K562 (cell line): Measurements from ENCODE around the gene TMEM225B. TPM values are rescaled to one million over a fixed set of nuclear protein-coding genes. Genes with fewer than 3 reads are reported as not detected.

Source experiments
- ATAC-seq: fragments of 200-7000 bp; cut with Tn5 transposase; 3 replicates; pipeline ENCODE4 v1.9.1; 2020; ENCODE audit warnings: moderate library complexity
- BruUV-seq: library from RNA; stranded (reverse); fragments of 400-500 nt; replicated peaks from 2 replicates; lab custom pipeline; 2021; lab: Mats Ljungman, UMichigan
- CTCF ChIA-PET: fragments of 300-600 bp; formaldehyde crosslinking; extraction: SDS; loops from one replicate; lab custom pipeline; 2021; ENCODE audit warnings: low intra/inter-chr PET ratio; lab: Yijun Ruan, JAX
- POLR2A ChIA-PET: fragments of 300-600, 350-650 bp; sonication (Branson Sonifier 250); formaldehyde crosslinking; extraction: SDS; loops from one replicate; lab custom pipeline; 2021; ENCODE audit warnings: antibody characterized with exemption, inconsistent platforms; lab: Yijun Ruan, JAX
- DNase-seq, 4 experiments: peaks; one replicate each; pipeline versions ENCODE4 v3.0.0 to v3.0.0-alpha.2; 2011 to 2018; ENCODE audit warnings: low spot score in 3 of 4, mixed read lengths in 3 of 4; ENCODE audit errors: extremely low read depth in 1 of 4
- FAIRE-seq: peaks from 2 replicates; lab custom pipeline; 2011; peaks lifted over from hg19 to GRCh38; lab: Jason Lieb, UNC
- H2AFZ ChIP-seq: 2 replicates; pipeline ENCODE4 v1.6.0; 2011; ENCODE audit warnings: low read depth, low read length, control low read depth, inconsistent platforms
- H3K27ac ChIP-seq: fragments of 200-600 bp; 3 replicates; pipeline ENCODE4 v1.8.0; 2011; ENCODE audit warnings: low read depth, mild to moderate bottlenecking, control low read depth, inconsistent platforms, low read length, moderate library complexity, mixed read lengths; ENCODE audit errors: extremely low read depth
- H3K27me3 ChIP-seq, 2 experiments: fragments of 300-600 bp in 1 of 2; 2 replicates in 1 of 2; 3 replicates in 1 of 2; pipeline versions ENCODE4 v1.6.0 to v1.8.0; 2011; ENCODE audit warnings: inconsistent platforms in 2 of 2, low read length in 2 of 2, mild to moderate bottlenecking in 1 of 2, mixed read lengths in 1 of 2, moderate library complexity in 1 of 2; ENCODE audit not compliant: control insufficient read depth in 2 of 2, insufficient read depth in 2 of 2
- H3K36me3 ChIP-seq: fragments of 300-600 bp; 3 replicates; pipeline ENCODE4 v1.8.0; 2011; ENCODE audit warnings: mild to moderate bottlenecking, low read length, inconsistent platforms; ENCODE audit not compliant: control insufficient read depth, insufficient read depth
- H3K4me1 ChIP-seq, 2 experiments: fragments of 200-600 bp in 1 of 2; replicated peaks in 1 of 2; 2 replicates in 1 of 2; 3 replicates in 1 of 2; pipeline versions ENCODE4 v1.5.1 to v1.8.0; 2011; ENCODE audit warnings: inconsistent platforms in 2 of 2, low read length in 2 of 2, mild to moderate bottlenecking in 1 of 2, mixed read lengths in 1 of 2, moderate library complexity in 1 of 2; ENCODE audit not compliant: control insufficient read depth in 2 of 2, insufficient read depth in 2 of 2
- H3K4me2 ChIP-seq: 2 replicates; pipeline ENCODE4 v1.6.1; 2011; ENCODE audit warnings: low read length, control low read depth, inconsistent platforms, mixed read lengths; ENCODE audit not compliant: insufficient read depth
- H3K4me3 ChIP-seq: fragments of 200-600 bp; sonication (generic), shearing (Covaris generic); 2 replicates; pipeline ENCODE4 v1.5.1; 2016; ENCODE audit warnings: control low read depth, inconsistent platforms
- H3K79me2 ChIP-seq: fragments of 200-600 bp; 3 replicates; pipeline ENCODE4 v1.8.0; 2011; ENCODE audit warnings: low read length, inconsistent platforms; ENCODE audit not compliant: control insufficient read depth, insufficient read depth
- H3K9ac ChIP-seq, 2 experiments: 2 replicates each; pipeline versions ENCODE4 v1.6.0 to v1.6.1; 2011; ENCODE audit warnings: low read depth in 2 of 2, low read length in 2 of 2, control low read depth in 1 of 2, inconsistent platforms in 1 of 2, mild to moderate bottlenecking in 1 of 2, mixed read lengths in 1 of 2; ENCODE audit not compliant: insufficient read depth in 1 of 2
- H3K9me1 ChIP-seq: one replicate; pipeline ENCODE4 v1.6.0; 2011; ENCODE audit warnings: inconsistent platforms, mild to moderate bottlenecking, low read length, moderate library complexity; ENCODE audit not compliant: control insufficient read depth, insufficient read depth
- H3K9me3 ChIP-seq: replicated peaks from 2 replicates; pipeline ENCODE4 v1.5.1; 2011; ENCODE audit warnings: low read depth, low read length, inconsistent platforms; ENCODE audit not compliant: control insufficient read depth, insufficient read depth
- H4K20me1 ChIP-seq: replicated peaks from 2 replicates; pipeline ENCODE4 v1.6.1; 2011; ENCODE audit warnings: low read length, inconsistent platforms, mixed read lengths; ENCODE audit not compliant: control insufficient read depth, insufficient read depth
- CREM ChIP-seq: IDR thresholded peaks from 2 replicates; pipeline ENCODE4 v1.6.1; 2014; ENCODE audit warnings: antibody characterized with exemption, low read depth
- CSDE1 ChIP-seq, 2 experiments: fragments of 450-650 bp; IDR thresholded peaks; 2 replicates each; pipeline ENCODE4 v1.6.1; 2016; ENCODE audit warnings: mild to moderate bottlenecking in 1 of 2
- GATA2 ChIP-seq: sonication (generic); formaldehyde crosslinking; IDR thresholded peaks from 2 replicates; pipeline ENCODE4 v1.4.0; 2020; ENCODE audit warnings: mild to moderate bottlenecking, missing genetic modification reagents
- KAT7 ChIP-seq: sonication (generic); formaldehyde crosslinking; IDR thresholded peaks from 2 replicates; pipeline ENCODE4 v1.8.0; 2022; ENCODE audit warnings: missing genetic modification reagents, mild to moderate bottlenecking, borderline replicate concordance
- NFXL1 ChIP-seq: fragments of 450-650 bp; formaldehyde crosslinking; IDR thresholded peaks from 2 replicates; pipeline ENCODE4 v1.4.0; 2021; ENCODE audit warnings: mild to moderate bottlenecking
- NR2C1 ChIP-seq, 2 experiments: fragments of 450-650 bp; IDR thresholded peaks; 2 replicates each; pipeline ENCODE4 v1.6.1; 2017; ENCODE audit warnings: mild to moderate bottlenecking in 2 of 2, antibody characterized with exemption in 1 of 2, inconsistent platforms in 1 of 2, missing compliant biosample characterization in 1 of 2, missing genetic modification characterization in 1 of 2
- POU5F1 ChIP-seq: fragments of 150-350 bp; IDR thresholded peaks from 2 replicates; pipeline ENCODE4 v1.6.1; 2014; ENCODE audit warnings: borderline replicate concordance, low read length, low read depth, mild to moderate bottlenecking; ENCODE audit not compliant: partially characterized antibody
- PTTG1 ChIP-seq: fragments of 450-650 bp; IDR thresholded peaks from 2 replicates; pipeline ENCODE4 v1.6.1; 2016; ENCODE audit warnings: low read depth, mild to moderate bottlenecking, missing genetic modification characterization, missing compliant biosample characterization
- RCOR1 ChIP-seq, 2 experiments: IDR thresholded peaks; 2 replicates each; pipeline ENCODE4 v1.6.1; 2012; ENCODE audit warnings: low read depth in 2 of 2, low read length in 2 of 2, borderline replicate concordance in 1 of 2, improper control_type of control experiment in 1 of 2
- RFX7 ChIP-seq: fragments of 250-450 bp; sonication (Bioruptor Pico); IDR thresholded peaks from 2 replicates; pipeline ENCODE4 v1.5.1; 2021; ENCODE audit warnings: mild to moderate bottlenecking
- SOX6 ChIP-seq: fragments of 450-650 bp; IDR thresholded peaks from 2 replicates; pipeline ENCODE4 v1.6.1; 2014; ENCODE audit warnings: mild to moderate bottlenecking
- TCF3 ChIP-seq: sonication (generic); formaldehyde crosslinking; IDR thresholded peaks from 2 replicates; pipeline ENCODE4 v1.4.0; 2020; ENCODE audit warnings: mild to moderate bottlenecking, missing genetic modification reagents
- TCFL5 ChIP-seq: fragments of 250-450 bp; sonication (Bioruptor Pico); conservative IDR thresholded peaks from 2 replicates; pipeline ENCODE4 v1.6.1; 2021; ENCODE audit warnings: mild to moderate bottlenecking, moderate library complexity, matching md5 sums
- THAP7 ChIP-seq: fragments of 250-450 bp; sonication (Bioruptor Pico); IDR thresholded peaks from 2 replicates; pipeline ENCODE4 v1.5.0; 2021
- ZC3H11A ChIP-seq: IDR thresholded peaks from 2 replicates; pipeline ENCODE4 v1.6.1; 2012; ENCODE audit warnings: low read depth, low read length, improper control_type of control experiment
- ZNF174 ChIP-seq: fragments of 250-450 bp; sonication (Bioruptor Pico); IDR thresholded peaks from 2 replicates; pipeline ENCODE4 v1.4.0; 2020; ENCODE audit warnings: mild to moderate bottlenecking
- ZNF217 ChIP-seq: sonication (generic); formaldehyde crosslinking; IDR thresholded peaks from 2 replicates; pipeline ENCODE4 v1.8.0; 2022; ENCODE audit warnings: mild to moderate bottlenecking, missing genetic modification reagents
- ZNF699 ChIP-seq: fragments of 250-450 bp; sonication (Bioruptor Pico); IDR thresholded peaks from 2 replicates; pipeline ENCODE4 v1.8.0; 2021; ENCODE audit warnings: mild to moderate bottlenecking, moderate library complexity; ENCODE audit not compliant: insufficient replicate concordance
- WGBS: fragments of 100-300 bp; shearing (Covaris generic); methylation state at CpG from one replicate; pipeline ENCODE4 v1.1.6; 2016; ENCODE audit warnings: low coverage, mixed read lengths; ENCODE audit not compliant: insufficient coverage; ENCODE audit errors: missing lambda C conversion rate; 5-methylcytosine and 5-hydroxymethylcytosine counted together
- in situ Hi-C: fragments of 300-500 bp; cut with MboI; formaldehyde crosslinking; loops from 4 replicates; pipeline ENCODE4 v1.15.0; 2018; ENCODE audit warnings: inconsistent platforms, mixed read lengths
- intact Hi-C: fragments of 100-400 bp; cut with micrococcal nuclease; formaldehyde crosslinking; loops from 2 replicates; pipeline ENCODE4 v1.14.2; 2022
- polyA plus RNA-seq, 8 experiments: library from polyadenylated mRNA; depleted of rRNA in 4 of 8; stranded (reverse) in 5 of 8; unstranded in 3 of 8; fragments of >200 nt; fragmentation: Nextera tagmentation in 2 of 8; fragmentation: Illumina TruSeq in 1 of 8; extraction: Ambion mirVana in 2 of 8; extraction: Trizol in 1 of 8; gene quantifications; 2 replicates each; pipeline versions ENCODE4 v1.2.1 to v1.2.3, GENCODE V29; 2011 to 2014; ENCODE audit warnings: inconsistent platforms in 1 of 8, missing spikeins in 1 of 8
- total RNA-seq, 7 experiments: library from RNA; depleted of rRNA in 6 of 7; stranded (reverse); fragments of >200 nt in 6 of 7; fragmentation: Illumina TruSeq in 2 of 7; extraction: Trizol in 2 of 7; gene quantifications; 2 replicates each; pipeline versions ENCODE4 v1.2.1 to v1.2.3, GENCODE V29; 2011 to 2021; ENCODE audit warnings: low replicate concordance in 1 of 7
- TF ChIP-seq, protein P1 (sequence below): sonication (generic); formaldehyde crosslinking; IDR thresholded peaks from 2 replicates; pipeline ENCODE4 v1.8.0; 2022; ENCODE audit warnings: mild to moderate bottlenecking, missing genetic modification reagents

The TMEM225B gene
- total and polyA plus RNA-seq, 9 of the 15 experiments (the other 6 are each of a cell fraction or from before 2014, with no cell fraction given): 0.08 to 0.73 (median 0.56) TPM

GRCh38 chr7:99562114-99562784 lies 35.8 kb upstream of the TMEM225B start:
- in situ Hi-C loops: no loop called here
- Histone ChIP-seq H3K27me3 (no peaks in the 10 kb centered on the region), H3K9me3 (no peaks in the 10 kb centered on the region), H3K4me2 (no peak overlapping the region), H2AFZ (no peak overlapping the region), H3K79me2 (peaks cover 74% of the 10 kb centered on the region), H3K27ac (peak overlapping the region; percentile 73; the same call in 2 of the 3 replicates), H3K9ac (peak overlapping the region; percentile 15 to 68; a peak in 2 of 4 replicates), H3K4me3 (no peak overlapping the region), H3K4me1 (peaks cover 16 to 19% of the 10 kb centered on the region in 2 experiments), H4K20me1 (peaks cover 15% of the 10 kb centered on the region; the same call in 1 of the 2 replicates), H3K9me1 (peaks cover 8% of the 10 kb centered on the region), H3K36me3 (peaks cover 73% of the 10 kb centered on the region)
- ChIA-PET POLR2A (interaction anchor here (0.7 to 1.0 kb wide), 2 partner anchors 10 to 190 kb away, joined by 3 to 4 read pairs; no protein-coding TSS in a partner anchor), CTCF (no interaction called here)
- ATAC-seq (no peak), DNase-seq (no peak), FAIRE-seq (no peak)
- intact Hi-C loops: no loop called here
- WGBS: 54% methylated on average over 9 of the region's 9 CpGs
- no TSS peak for BruUV-seq
- TF ChIP-seq, protein P1, sequence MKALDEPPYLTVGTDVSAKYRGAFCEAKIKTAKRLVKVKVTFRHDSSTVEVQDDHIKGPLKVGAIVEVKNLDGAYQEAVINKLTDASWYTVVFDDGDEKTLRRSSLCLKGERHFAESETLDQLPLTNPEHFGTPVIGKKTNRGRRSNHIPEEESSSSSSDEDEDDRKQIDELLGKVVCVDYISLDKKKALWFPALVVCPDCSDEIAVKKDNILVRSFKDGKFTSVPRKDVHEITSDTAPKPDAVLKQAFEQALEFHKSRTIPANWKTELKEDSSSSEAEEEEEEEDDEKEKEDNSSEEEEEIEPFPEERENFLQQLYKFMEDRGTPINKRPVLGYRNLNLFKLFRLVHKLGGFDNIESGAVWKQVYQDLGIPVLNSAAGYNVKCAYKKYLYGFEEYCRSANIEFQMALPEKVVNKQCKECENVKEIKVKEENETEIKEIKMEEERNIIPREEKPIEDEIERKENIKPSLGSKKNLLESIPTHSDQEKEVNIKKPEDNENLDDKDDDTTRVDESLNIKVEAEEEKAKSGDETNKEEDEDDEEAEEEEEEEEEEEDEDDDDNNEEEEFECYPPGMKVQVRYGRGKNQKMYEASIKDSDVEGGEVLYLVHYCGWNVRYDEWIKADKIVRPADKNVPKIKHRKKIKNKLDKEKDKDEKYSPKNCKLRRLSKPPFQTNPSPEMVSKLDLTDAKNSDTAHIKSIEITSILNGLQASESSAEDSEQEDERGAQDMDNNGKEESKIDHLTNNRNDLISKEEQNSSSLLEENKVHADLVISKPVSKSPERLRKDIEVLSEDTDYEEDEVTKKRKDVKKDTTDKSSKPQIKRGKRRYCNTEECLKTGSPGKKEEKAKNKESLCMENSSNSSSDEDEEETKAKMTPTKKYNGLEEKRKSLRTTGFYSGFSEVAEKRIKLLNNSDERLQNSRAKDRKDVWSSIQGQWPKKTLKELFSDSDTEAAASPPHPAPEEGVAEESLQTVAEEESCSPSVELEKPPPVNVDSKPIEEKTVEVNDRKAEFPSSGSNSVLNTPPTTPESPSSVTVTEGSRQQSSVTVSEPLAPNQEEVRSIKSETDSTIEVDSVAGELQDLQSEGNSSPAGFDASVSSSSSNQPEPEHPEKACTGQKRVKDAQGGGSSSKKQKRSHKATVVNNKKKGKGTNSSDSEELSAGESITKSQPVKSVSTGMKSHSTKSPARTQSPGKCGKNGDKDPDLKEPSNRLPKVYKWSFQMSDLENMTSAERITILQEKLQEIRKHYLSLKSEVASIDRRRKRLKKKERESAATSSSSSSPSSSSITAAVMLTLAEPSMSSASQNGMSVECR (CRISPR knock-in tag): no peak
- no peak for TF ChIP-seq POU5F1
- TF ChIP-seq RFX7 (CRISPR knock-in tag): no peak
- TF ChIP-seq PTTG1: no peak
- 0 out of 2 replicates have a peak, but pooled peaks have one; percentile 1 for TF ChIP-seq NR2C1 (IDR thresholded peaks at IDR 0.05)
- no peak for TF ChIP-seq NR2C1 (tag; IDR thresholded peaks at IDR 0.05)
- no peak for TF ChIP-seq TCF3 (CRISPR knock-in tag)
- no peak for TF ChIP-seq SOX6
- no peak for TF ChIP-seq ZNF699
- no peak for TF ChIP-seq RCOR1 (IDR thresholded peaks at IDR 0.05; ENCODE audit: borderline replicate concordance in 1 of 2, low read depth in 2 of 2, low read length in 2 of 2)
- no peak for TF ChIP-seq ZC3H11A
- no peak for TF ChIP-seq ZNF217 (CRISPR knock-in tag)
- TF ChIP-seq CREM: no peak
- no peak for TF ChIP-seq NFXL1 (CRISPR knock-in tag)
- 0 out of 2 replicates have a peak, but pooled peaks have one; percentile 44 for TF ChIP-seq GATA2 (CRISPR knock-in tag)
- TF ChIP-seq CSDE1 (IDR thresholded peaks at IDR 0.05): 0 out of 4 replicates have a peak, but pooled peaks of 1 of the 2 experiments have one; percentile 9
- no peak for TF ChIP-seq TCFL5 (CRISPR knock-in tag)
- no peak for TF ChIP-seq KAT7 (CRISPR knock-in tag)
- no peak for TF ChIP-seq ZNF174
- no peak for TF ChIP-seq THAP7 (CRISPR knock-in tag)
